Panc1 (cell line): ENCODE results near the gene NT5C2.

Source experiments
- SIN3A ChIP-seq: IDR thresholded peaks from 2 replicates; pipeline ENCODE4 v1.6.1; 2012; ENCODE audit warnings: low read depth, mild to moderate bottlenecking, low read length, moderate library complexity, borderline replicate concordance; ENCODE audit not compliant: insufficient read depth
- TF ChIP-seq, protein P1 (sequence below), 2 experiments: IDR thresholded peaks; 2 replicates each; pipeline ENCODE4 v1.6.1; 2011 to 2012; ENCODE audit warnings: low read depth in 2 of 2, control low read depth in 1 of 2, low read length in 1 of 2, mild to moderate bottlenecking in 1 of 2, moderate library complexity in 1 of 2; ENCODE audit not compliant: insufficient read depth in 1 of 2
- TF ChIP-seq, protein P2 (sequence below): fragments of 450-650 bp; IDR thresholded peaks from 2 replicates; pipeline ENCODE4 v1.5.1; 2017; ENCODE audit warnings: mild to moderate bottlenecking

DNA sequence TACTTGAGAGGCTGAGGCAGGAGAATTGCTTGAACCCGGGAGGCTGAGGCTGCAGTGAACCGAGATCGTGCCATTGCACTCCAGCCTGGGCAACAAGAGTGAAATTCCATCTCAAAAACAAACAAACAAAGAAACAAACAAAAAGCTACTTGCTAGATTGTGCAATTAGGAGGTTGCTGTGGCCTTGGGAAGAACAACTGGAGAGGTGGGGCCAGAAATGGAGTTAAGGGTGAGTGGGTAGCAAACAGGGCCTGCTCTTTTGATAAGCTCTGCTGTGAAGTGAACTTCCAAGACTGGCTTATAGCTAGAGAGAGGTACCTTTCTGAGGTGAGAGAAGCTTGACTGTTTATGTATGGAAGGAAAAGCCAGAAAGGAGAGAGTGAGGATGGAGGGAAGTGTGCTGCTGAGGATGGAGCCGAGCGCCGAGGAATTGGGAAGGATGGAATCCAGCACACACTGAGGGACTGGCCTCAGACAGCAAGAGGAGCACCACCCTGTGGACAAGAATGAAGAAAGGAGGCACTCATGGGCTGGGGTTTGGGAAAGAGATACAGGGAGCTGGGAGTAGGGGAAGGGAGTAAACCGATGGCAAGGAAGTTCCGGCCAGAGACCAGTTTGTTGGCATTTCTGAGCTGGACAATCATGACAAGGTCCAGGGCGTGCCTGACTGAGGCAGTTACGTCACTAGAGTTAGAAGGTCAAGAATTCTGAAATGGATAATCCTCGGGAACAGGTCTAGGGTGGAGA is 45.6 kb upstream of the NT5C2 start:
- no peak for TF ChIP-seq SIN3A
- TF ChIP-seq, protein P1, sequence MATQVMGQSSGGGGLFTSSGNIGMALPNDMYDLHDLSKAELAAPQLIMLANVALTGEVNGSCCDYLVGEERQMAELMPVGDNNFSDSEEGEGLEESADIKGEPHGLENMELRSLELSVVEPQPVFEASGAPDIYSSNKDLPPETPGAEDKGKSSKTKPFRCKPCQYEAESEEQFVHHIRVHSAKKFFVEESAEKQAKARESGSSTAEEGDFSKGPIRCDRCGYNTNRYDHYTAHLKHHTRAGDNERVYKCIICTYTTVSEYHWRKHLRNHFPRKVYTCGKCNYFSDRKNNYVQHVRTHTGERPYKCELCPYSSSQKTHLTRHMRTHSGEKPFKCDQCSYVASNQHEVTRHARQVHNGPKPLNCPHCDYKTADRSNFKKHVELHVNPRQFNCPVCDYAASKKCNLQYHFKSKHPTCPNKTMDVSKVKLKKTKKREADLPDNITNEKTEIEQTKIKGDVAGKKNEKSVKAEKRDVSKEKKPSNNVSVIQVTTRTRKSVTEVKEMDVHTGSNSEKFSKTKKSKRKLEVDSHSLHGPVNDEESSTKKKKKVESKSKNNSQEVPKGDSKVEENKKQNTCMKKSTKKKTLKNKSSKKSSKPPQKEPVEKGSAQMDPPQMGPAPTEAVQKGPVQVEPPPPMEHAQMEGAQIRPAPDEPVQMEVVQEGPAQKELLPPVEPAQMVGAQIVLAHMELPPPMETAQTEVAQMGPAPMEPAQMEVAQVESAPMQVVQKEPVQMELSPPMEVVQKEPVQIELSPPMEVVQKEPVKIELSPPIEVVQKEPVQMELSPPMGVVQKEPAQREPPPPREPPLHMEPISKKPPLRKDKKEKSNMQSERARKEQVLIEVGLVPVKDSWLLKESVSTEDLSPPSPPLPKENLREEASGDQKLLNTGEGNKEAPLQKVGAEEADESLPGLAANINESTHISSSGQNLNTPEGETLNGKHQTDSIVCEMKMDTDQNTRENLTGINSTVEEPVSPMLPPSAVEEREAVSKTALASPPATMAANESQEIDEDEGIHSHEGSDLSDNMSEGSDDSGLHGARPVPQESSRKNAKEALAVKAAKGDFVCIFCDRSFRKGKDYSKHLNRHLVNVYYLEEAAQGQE (IDR thresholded peaks at IDR 0.05; ENCODE audit: insufficient read depth in 1 of 2, low read depth in 2 of 2, low read length in 1 of 2): no peak
- TF ChIP-seq, protein P2, sequence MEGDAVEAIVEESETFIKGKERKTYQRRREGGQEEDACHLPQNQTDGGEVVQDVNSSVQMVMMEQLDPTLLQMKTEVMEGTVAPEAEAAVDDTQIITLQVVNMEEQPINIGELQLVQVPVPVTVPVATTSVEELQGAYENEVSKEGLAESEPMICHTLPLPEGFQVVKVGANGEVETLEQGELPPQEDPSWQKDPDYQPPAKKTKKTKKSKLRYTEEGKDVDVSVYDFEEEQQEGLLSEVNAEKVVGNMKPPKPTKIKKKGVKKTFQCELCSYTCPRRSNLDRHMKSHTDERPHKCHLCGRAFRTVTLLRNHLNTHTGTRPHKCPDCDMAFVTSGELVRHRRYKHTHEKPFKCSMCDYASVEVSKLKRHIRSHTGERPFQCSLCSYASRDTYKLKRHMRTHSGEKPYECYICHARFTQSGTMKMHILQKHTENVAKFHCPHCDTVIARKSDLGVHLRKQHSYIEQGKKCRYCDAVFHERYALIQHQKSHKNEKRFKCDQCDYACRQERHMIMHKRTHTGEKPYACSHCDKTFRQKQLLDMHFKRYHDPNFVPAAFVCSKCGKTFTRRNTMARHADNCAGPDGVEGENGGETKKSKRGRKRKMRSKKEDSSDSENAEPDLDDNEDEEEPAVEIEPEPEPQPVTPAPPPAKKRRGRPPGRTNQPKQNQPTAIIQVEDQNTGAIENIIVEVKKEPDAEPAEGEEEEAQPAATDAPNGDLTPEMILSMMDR: peak; percentile 43
